ENCODE measurements around the gene OSCP1. TPM values are rescaled to one million over a fixed set of nuclear protein-coding genes. Genes with fewer than 3 reads are reported as not detected.

Gene OSCP1
- total RNA-seq, 2 donors from 2014 or later = 2.8 to 3.7 TPM

GRCh38 chr1:36380143-36380619 lies 70.1 kb downstream of the OSCP1 start:
- Histone ChIP-seq H3K4me1 (peaks cover 5% of the 10 kb centered on the region), H3K9ac (ENCODE audit: low read depth in 2 of 2, low read length in 2 of 2) (no peak overlapping the region), H3K27me3 (no peaks in the 10 kb centered on the region), H3K4me3 (no peak overlapping the region), H3K9me3 (no peaks in the 10 kb centered on the region), H3K36me3 (no peaks in the 10 kb centered on the region), H3K27ac (no peak overlapping the region)
- DNase-seq = no peak
- TF ChIP-seq CTCF (IDR thresholded peaks at IDR 0.05) = no peak
- intact Hi-C loops (cut with DNase I) = no loop called here

GRCh38 chr1:36377791-36378492 lies 72.3 kb downstream of the OSCP1 start:
- peaks cover 19% of the 10 kb centered on the region for H3K4me1 ChIP-seq
- no peak overlapping the region for H3K4me3 ChIP-seq
- no peaks in the 10 kb centered on the region for H3K27me3 ChIP-seq
- H3K27ac ChIP-seq = no peak overlapping the region
- DNase-seq = no peak
- TF ChIP-seq CTCF (IDR thresholded peaks at IDR 0.05) = no peak
- intact Hi-C loops (cut with DNase I) = no loop called here
- no peaks in the 10 kb centered on the region for H3K36me3 ChIP-seq
- H3K9me3 ChIP-seq = no peaks in the 10 kb centered on the region
- H3K9ac ChIP-seq (ENCODE audit: low read depth in 2 of 2, low read length in 2 of 2) = no peak overlapping the region

GRCh38 chr1:36372617-36373016 lies 77.6 kb downstream of the OSCP1 start:
- intact Hi-C loops (cut with DNase I) = no loop called here
- DNase-seq = no peak
- Histone ChIP-seq H3K27me3 (no peaks in the 10 kb centered on the region), H3K27ac (peak overlapping the region; percentile 95), H3K9me3 (no peaks in the 10 kb centered on the region), H3K4me3 (no peak overlapping the region), H3K36me3 (no peaks in the 10 kb centered on the region), H3K4me1 (peaks cover 39% of the 10 kb centered on the region), H3K9ac (ENCODE audit: low read depth in 2 of 2, low read length in 2 of 2) (no peak overlapping the region)
- no peak for TF ChIP-seq CTCF (IDR thresholded peaks at IDR 0.05)

- peak; percentile 92 for TF ChIP-seq CTCF (IDR thresholded peaks at IDR 0.05)
- no peaks in the 10 kb centered on the region for H3K36me3 ChIP-seq
- H3K9ac ChIP-seq (ENCODE audit: low read depth in 2 of 2, low read length in 2 of 2) = peak overlapping the region in 1 of 2 donors; percentile 29
- H3K27me3 ChIP-seq = no peaks in the 10 kb centered on the region
- H3K4me3 ChIP-seq = no peak overlapping the region
- intact Hi-C loops (cut with DNase I) = no loop called here
- peak overlapping the region; percentile 10 for H3K27ac ChIP-seq
- DNase-seq = peak; percentile 92
- peaks cover 39% of the 10 kb centered on the region for H3K4me1 ChIP-seq
- H3K9me3 ChIP-seq = no peaks in the 10 kb centered on the region
Observed at GRCh38 chr1:36369061-36369861, 81.0 kb downstream of the OSCP1 start.

Other genes starting within 250 kb of the OSCP1 start
- gene THRAP3, start 226.0 kb downstream of the OSCP1 start, total RNA-seq = 100 to 1,000 TPM in 1 of 2 donors, 10 to 100 TPM in 1; 81.0 to 103 TPM
- gene SH3D21, start 144.1 kb downstream of the OSCP1 start, total RNA-seq = 10 to 100 TPM in 1 of 2 donors, 1 to 10 TPM in 1; 7.4 to 22.8 TPM
- gene EVA1B, start 126.8 kb downstream of the OSCP1 start, total RNA-seq = 1 to 10 TPM; 5.3 to 8.7 TPM
- gene STK40, start 64.5 kb downstream of the OSCP1 start, total RNA-seq = 10 to 100 TPM; 56.6 to 69.7 TPM
- 10 to 100 TPM; 22.4 to 30.3 TPM for gene LSM10, start 52.5 kb downstream of the OSCP1 start, total RNA-seq
- 100 to 1,000 TPM in 1 of 2 donors, 10 to 100 TPM in 1; 57.9 to 106 TPM for gene MRPS15, start 13.9 kb upstream of the OSCP1 start, total RNA-seq
- gene CSF3R, start 32.5 kb upstream of the OSCP1 start, total RNA-seq = 1 to 10 TPM; 1.1 to 3.8 TPM